Mononuclear cell (primary cell): ENCODE measurements around the gene KLRC4. TPM values are rescaled to one million over a fixed set of nuclear protein-coding genes. Genes with fewer than 3 reads are reported as not detected.
A peak's percentile ranks its signal among the peaks of the same experiment; 100 is the strongest.
"Not testable (repeated sequence)": the region's sequence is repeated elsewhere in the genome, so short reads cannot be mapped to it uniquely, and the experiment has no call there.

Experiments used
- H3K27me3 ChIP-seq: 2 replicates; pipeline ENCODE4 v1.6.0; 2011; ENCODE audit warnings: low read length, control low read depth; ENCODE audit not compliant: insufficient read depth
- H3K4me1 ChIP-seq: 2 replicates; pipeline ENCODE4 v1.5.1; 2011; ENCODE audit warnings: mild to moderate bottlenecking, low read length, control low read depth; ENCODE audit not compliant: insufficient read depth
- H3K4me3 ChIP-seq: 2 replicates; pipeline ENCODE4 v1.5.1; 2011; ENCODE audit warnings: mild to moderate bottlenecking, low read length, moderate library complexity
- H3K9me3 ChIP-seq: 2 replicates; pipeline ENCODE4 v1.5.1; 2011; ENCODE audit warnings: low read depth, mild to moderate bottlenecking, control low read depth, low read length
- total RNA-seq: library from RNA; depleted of rRNA; stranded (reverse); fragments of >200 nt; gene quantifications from one replicate; pipeline ENCODE4 v1.2.3, GENCODE V29; 2012

KLRC4 gene
- total RNA-seq, 1 donor, result 7.2 TPM

DNA sequence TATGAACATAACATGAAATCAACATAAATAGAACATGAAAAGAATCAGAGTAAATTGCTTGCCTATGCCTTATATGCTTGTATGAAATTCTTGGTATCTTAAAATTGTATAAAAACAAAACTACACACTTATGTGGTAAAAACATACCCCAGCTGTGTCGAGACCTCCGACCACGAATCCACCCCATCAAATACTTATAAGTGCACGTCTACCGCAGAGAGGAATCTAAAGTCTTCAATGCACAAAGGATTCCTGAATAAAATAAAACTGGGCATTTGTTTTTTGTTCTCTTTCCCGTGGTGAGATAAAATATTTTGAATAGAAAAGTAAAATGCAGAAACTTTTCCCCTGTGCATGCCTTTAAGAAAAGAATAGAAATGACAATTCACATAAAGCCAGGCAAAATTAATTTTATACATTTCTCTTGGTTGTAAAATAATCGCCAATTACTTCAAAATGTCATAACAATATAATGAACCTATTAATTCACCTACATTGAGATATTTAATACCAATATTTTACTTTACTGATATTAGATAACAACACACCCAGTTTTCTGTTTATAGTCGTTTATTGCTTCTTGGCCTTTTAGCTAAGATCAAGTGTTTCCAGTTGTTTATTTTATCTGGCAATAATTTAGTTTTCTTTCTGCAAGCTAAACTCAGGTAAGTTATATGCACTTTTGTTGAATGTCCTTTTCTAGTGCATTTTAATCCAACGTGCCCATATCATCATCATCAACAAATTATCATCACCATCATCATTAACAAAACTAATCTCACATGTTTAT is 20.7 kb downstream of the KLRC4 start:
- no peaks in the 10 kb centered on the region for H3K27me3 ChIP-seq
- H3K9me3 ChIP-seq, result no peaks in the 10 kb centered on the region
- H3K4me1 ChIP-seq, result peaks cover 13% of the 10 kb centered on the region
- peak overlapping the region; percentile 40 for H3K4me3 ChIP-seq

DNA sequence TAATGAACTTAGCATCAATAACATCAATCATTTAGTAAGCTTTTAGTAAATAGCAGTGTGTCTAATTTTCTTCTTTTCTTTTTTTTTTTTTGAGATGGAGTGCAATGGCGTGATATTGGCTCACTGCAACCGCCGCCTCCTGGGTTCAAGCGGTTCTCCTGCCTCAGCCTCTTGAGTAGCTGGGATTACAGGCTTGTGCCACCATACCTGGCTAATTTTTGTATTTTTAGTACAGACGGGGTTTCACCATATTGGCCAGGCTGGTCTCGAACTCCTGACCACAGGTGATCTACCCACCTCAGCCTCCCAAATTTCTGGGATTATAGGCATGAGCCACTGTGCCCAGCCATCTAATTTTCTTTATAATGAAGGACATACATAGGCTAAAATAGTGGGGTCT is 22.1 kb downstream of the KLRC4 start:
- H3K9me3 ChIP-seq, H3K4me1 ChIP-seq, H3K27me3 ChIP-seq: not testable (repeated sequence)
- peak overlapping the region; percentile 40 for H3K4me3 ChIP-seq

DNA sequence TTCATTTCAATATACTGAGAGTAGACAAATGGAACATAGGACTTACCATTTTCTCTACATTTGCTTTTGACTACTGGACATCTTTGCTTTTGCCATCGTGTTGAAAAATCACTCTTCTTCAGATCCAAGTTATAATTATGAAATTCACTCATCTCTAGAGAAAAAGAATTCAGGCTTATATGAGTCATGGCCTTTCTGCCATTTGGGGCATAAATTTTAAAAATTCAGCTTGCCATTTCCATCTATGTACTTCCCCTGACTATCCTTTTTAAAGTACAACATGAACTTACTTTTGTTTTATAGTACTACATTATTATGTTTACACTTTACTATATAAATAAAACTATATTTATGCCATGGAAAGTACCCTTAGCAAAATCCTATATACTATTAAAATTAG is 22.7 kb downstream of the KLRC4 start:
- H3K9me3 ChIP-seq, result no peaks in the 10 kb centered on the region
- peaks cover 4% of the 10 kb centered on the region for H3K4me1 ChIP-seq
- peak overlapping the region; percentile 40 for H3K4me3 ChIP-seq
- no peaks in the 10 kb centered on the region for H3K27me3 ChIP-seq

DNA sequence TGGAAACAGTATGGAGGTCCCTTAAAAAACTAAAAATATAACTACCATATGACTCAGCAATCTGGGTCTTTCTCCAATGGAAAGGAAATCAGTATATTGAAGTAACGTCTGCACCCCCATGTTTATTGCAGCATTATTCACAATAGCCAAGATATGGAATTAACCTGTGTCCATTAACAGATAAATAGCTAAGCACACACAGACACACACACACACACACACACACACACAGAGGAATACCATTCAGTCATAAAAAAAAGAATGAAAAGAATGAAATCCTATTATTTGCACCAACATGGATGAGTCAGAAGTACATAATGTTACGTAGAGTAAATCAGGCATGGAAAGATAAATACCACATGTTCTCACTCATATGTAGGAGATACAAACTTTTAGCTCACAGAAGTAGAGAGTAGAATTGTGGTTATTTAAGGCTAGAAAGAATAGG is 24.4 kb downstream of the KLRC4 start:
- no peaks in the 10 kb centered on the region for H3K4me1 ChIP-seq
- H3K4me3 ChIP-seq, result peak overlapping the region; percentile 12

DNA sequence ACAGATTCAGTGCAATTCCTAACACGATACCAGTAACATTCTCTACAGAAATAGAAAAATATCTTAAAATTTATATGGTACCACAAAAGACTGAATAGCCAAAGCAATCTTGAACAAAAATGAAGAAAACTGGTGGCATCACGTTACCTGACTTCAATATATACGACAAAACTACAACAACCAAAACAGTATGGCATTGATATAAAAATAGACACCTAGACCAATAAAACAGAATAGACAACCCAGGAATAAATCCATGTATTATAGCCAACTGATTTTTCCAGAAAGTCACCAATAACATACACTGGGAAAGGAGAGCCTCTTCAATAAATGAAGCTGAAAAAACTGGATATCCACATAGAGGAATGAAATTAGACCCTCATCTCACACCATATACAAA is 25.4 kb downstream of the KLRC4 start:
- no peak overlapping the region for H3K4me3 ChIP-seq
- no peaks in the 10 kb centered on the region for H3K27me3 ChIP-seq
- H3K9me3 ChIP-seq, result no peaks in the 10 kb centered on the region
- H3K4me1 ChIP-seq, result no peaks in the 10 kb centered on the region

More for the DNA sequence above, 24.4 kb downstream of the KLRC4 start:
- H3K27me3 ChIP-seq, result no peaks in the 10 kb centered on the region
- H3K9me3 ChIP-seq, result no peaks in the 10 kb centered on the region

DNA sequence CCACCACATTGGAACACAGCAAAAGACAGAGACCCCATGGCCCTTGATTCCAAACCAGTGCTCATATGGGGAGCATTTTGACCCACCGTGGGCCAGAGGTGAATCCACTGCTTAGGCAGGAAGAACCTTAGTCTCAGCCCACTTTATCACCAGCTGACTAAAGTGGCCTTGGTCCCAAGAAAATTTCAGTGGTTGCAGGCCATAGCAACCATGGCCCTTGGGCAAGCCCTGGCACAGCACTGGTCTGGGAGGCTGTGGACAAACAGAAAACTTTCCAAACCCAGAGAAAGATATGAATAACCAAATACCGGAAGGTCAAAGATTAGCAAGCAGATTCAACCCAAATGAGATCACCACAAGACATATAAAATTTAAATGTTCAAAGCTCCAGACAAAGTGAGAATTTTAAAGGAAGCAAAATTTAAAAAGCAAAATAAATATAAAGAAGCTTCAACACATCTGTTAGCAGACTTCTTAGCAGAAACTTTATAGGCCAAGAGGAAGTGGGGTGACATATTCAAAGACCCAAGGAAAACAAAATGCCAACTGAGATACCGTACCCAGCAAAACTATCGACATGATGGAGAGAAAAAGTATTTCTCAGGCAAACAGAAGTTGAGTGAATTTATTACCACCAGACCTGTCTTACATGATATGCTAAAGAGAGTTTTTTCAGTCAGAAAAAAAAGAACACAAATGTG is 27.5 kb downstream of the KLRC4 start:
- no peaks in the 10 kb centered on the region for H3K9me3 ChIP-seq
- H3K4me3 ChIP-seq, result peak overlapping the region; percentile 5
- H3K27me3 ChIP-seq, result no peaks in the 10 kb centered on the region
- no peaks in the 10 kb centered on the region for H3K4me1 ChIP-seq

DNA sequence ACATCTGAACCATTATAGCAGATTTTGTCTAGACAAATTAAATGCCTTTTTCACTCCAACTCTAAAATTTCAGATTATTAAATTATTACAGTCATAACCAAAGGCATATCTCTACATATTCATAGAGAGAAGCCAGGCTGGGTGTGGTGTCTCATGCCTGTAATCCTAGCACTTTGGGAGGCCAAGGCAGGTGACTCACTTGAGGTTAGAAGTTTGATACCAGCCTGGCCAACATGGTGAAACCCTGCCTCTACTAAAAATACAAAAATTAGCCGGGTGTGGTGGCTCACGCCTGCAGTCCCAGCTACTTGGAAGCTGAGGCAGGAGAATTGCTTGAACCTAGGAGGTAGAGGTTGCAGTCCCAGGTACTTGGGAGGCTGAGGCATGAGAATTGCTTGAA is 30.8 kb downstream of the KLRC4 start:
- H3K27me3 ChIP-seq, H3K4me3 ChIP-seq, H3K9me3 ChIP-seq, H3K4me1 ChIP-seq: not testable (repeated sequence)

DNA sequence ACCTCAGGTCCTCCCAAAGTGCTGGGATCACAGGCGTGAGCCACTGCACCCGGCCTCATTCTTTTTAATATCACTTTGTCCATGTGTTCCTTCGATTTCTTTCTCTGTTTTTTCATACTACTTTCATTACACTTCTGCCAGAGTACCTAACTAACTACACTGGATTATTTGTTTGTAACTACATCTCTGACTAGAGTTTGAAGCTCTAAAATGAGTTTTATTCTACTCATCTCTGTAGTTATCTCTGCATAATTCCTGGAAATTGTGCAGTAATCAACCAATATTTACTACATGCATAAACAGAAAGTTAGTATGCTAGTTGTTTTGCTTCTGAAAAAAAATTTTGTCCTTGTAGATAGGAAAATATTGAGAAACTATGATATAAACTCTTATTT is 34.9 kb downstream of the KLRC4 start:
- H3K9me3 ChIP-seq, result no peaks in the 10 kb centered on the region
- H3K4me3 ChIP-seq, result no peak overlapping the region
- peaks cover 42% of the 10 kb centered on the region for H3K4me1 ChIP-seq
- no peaks in the 10 kb centered on the region for H3K27me3 ChIP-seq

DNA sequence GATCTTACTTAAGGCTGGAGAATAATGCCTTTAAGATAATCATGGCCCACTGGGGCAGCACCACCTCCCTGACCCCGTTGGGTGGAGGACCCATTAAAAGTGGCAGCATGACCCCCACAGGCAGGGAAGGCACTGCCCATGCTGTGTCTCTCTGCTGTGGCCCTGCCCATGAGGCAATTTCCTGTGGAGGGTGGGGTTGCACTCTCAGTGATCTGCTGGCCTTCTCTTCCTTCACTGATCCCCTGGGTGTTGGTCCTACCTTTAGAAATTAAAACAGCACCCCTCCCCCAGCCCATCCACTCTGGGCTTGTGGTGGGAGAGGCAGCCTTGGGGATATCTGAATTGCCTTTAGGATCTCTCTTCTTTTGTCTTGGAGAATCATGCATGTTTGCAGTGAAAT is 37.0 kb downstream of the KLRC4 start:
- H3K4me1 ChIP-seq, result peaks cover 44% of the 10 kb centered on the region
- H3K27me3 ChIP-seq, result no peaks in the 10 kb centered on the region
- H3K4me3 ChIP-seq, result no peak overlapping the region
- no peaks in the 10 kb centered on the region for H3K9me3 ChIP-seq

DNA sequence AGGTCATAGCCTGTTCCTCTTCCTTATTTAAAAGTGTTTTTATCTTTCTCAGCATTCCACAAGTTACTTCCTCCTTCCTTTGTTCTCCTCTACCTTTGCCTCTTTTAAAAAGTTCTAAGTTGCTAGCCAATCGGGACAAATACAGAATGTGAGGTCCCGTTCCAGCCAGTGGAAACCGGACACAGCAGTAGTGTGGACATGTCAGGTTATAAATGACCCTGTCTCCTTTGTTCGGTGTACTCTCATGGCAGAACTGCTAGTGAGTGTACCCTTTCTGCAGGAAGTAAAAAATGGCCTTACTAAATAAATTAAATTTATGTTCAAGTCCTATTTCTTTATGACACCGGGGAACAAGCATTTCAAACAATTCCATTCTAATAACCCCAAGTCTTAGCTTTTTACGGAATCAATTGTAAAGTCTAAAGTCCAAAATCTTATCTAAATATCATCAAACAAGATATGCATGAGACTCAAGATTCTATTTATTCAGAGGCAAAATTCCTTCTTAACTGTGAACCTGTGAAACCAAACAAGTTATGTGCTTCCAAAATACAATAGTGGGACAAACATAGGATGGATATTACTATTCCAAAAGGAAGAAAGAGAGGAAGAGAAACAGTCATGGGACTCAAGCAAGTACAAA is 37.5 kb downstream of the KLRC4 start:
- H3K27me3 ChIP-seq, H3K9me3 ChIP-seq, H3K4me3 ChIP-seq: not testable (repeated sequence)
- peaks cover 46% of the 10 kb centered on the region for H3K4me1 ChIP-seq

DNA sequence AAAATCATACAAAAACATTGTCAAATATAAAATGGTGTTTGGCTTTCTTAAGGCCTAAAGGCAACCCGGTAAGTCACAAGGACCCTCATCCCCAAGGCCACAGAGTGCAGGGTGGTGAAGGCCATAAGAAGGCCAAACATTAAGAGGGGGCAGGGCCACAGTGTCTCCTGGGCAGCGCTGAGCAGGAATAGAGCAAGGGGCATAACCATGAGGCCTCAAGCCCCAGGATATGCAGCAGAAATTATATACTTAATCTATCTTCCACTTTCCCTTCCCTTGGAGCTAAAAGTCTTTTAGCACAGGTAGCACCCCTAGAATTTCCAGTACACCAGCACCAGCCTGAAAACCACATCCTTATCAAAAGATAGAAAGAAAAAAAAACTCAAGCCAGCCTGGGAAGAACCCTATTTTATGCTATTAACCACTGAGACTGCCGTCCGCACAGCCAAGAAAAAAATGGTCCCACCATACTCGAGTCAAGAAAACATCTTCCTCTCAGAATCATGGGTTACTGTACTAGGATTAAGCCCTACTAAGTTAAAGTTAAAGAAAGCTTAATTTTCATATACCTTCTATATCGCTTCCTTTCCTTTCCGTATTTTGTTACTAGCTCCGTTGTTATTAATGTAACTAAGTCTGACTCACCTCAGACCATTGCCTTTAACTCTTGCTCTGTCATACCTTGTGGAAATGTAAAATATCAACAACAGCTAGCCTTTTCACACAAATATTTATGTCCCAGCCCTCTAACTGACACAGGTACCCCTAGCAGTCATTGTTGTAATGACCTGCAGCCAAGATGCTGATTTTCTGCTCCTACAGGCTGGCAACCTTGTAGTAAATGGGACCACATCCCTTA is 39.8 kb downstream of the KLRC4 start:
- no peak overlapping the region for H3K4me3 ChIP-seq
- no peaks in the 10 kb centered on the region for H3K27me3 ChIP-seq
- H3K4me1 ChIP-seq, result peaks cover 66% of the 10 kb centered on the region
- no peaks in the 10 kb centered on the region for H3K9me3 ChIP-seq

DNA sequence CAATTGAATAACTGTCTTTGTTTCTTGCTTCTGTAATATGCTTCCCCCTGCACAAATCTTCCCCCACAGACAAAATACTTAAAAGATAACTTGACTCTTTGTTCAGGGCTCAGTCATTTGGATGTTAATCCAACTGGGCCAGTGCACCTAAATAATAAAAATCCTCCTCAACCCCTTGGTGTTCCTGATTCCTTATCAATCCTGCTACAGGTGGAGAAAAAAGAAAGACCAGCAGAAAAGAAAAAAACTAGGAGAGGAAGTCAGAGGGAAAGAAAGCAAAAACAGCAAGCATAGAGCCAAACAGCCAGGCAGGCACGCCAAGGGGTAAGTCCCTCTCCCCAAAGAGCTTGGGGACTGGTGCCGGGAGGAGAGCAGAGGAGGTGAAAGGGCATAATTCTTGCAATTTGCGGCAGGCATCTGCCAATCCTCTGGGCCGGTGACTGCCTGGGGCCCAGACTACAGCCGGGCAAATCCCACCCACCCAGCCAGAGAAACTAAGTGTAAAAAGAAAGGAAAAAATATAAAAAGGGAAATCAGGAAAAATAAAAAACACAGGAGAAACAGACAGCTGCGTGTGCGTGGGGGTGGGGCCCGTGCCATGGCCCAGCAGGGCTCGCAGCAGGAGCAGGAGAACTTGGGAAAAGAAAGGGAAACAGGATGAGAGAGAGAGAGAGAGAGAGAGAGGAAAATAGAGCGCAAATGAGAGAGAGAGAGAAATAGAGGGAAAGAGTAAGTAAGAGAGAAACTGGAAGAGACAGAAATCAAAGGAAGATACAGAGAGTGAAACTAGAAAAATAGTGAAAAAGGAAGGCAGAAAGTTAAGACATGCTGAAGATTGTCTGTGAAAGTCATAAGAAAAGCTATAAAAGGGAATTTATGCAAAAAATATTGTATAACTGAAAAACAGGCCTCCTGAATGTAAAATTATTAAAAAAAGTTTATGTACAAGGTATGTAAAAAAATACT is 41.1 kb downstream of the KLRC4 start:
- Histone ChIP-seq H3K4me1 (peaks cover 69% of the 10 kb centered on the region), H3K4me3 (no peak overlapping the region), H3K27me3 (no peaks in the 10 kb centered on the region), H3K9me3 (no peaks in the 10 kb centered on the region)

DNA sequence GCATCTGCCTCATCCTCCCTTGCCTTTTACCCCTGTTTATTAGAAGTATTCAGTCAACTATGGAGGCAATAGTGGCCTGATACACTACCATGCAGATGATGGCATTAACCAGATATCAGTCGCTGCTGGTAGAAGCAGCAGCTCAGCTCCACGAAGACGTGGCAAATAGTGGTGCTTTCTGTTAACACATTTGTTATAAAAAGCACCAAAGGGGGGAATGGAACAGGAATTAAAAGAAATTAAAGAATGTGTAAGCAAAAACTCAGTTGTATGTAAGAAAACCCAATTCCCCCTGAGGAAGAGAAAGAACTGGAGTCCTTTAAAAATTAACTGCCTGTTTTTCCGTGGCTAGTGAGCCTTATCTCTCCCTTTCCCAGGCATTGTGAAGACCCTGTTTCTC is 41.8 kb downstream of the KLRC4 start:
- H3K4me3 ChIP-seq, H3K9me3 ChIP-seq, H3K27me3 ChIP-seq: not testable (repeated sequence)
- peaks cover 72% of the 10 kb centered on the region for H3K4me1 ChIP-seq

DNA sequence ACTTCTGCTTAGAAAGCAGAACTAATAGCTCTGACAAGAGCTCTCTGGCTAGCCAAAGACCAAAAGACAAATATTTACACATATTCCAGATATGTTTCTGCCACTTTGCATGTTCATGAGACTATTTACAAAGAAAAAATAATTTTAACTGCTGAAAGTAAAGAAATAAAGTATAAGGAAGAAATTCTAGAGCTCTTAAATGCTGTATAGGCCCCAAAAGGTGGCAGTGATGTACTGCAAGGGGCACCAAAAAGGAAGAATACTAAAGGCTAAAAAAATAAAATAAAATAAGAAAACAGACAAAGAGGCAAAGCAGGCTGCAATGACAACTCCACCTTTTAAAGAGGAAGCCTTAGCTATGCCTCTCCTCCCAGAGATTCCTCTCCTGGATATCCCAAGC is 42.7 kb downstream of the KLRC4 start:
- Histone ChIP-seq H3K4me3 (no peak overlapping the region), H3K4me1 (peaks cover 70% of the 10 kb centered on the region), H3K9me3 (no peaks in the 10 kb centered on the region), H3K27me3 (no peaks in the 10 kb centered on the region)
